Panc1 (cell line): ENCODE data around the gene AP3B2. TPM values are rescaled to one million over a fixed set of nuclear protein-coding genes. Genes with fewer than 3 reads are reported as not detected.
A peak's percentile ranks its signal among the peaks of the same experiment; 100 is the strongest.

ENCODE experiments used
- ATAC-seq: fragments of 200-7000 bp; cut with Tn5 transposase; 2 replicates; pipeline ENCODE4 v1.9.1; 2020; ENCODE audit warnings: mild to moderate bottlenecking, moderate library complexity
- BruUV-seq: library from RNA; stranded (reverse); fragments of 400-500 nt; replicated peaks from 2 replicates; lab custom pipeline; 2021; lab: Mats Ljungman, UMichigan
- CTCF ChIA-PET: fragments of 300-600 bp; sonication (Branson Sonifier 250); formaldehyde crosslinking; loops from one replicate; lab custom pipeline; 2022; ENCODE audit warnings: antibody characterized with exemption; lab: Charles Lee
- POLR2A ChIA-PET: fragments of 300-600 bp; sonication (Branson Sonifier 250); formaldehyde crosslinking; loops from one replicate; lab custom pipeline; 2022; ENCODE audit warnings: antibody characterized with exemption; lab: Charles Lee
- DNase-seq: peaks from one replicate; pipeline ENCODE4 v3.0.0-alpha.2; 2010; ENCODE audit warnings: low read depth, low spot score
- H3K27ac ChIP-seq: 2 replicates; pipeline ENCODE4 v1.5.1; 2011; ENCODE audit warnings: mild to moderate bottlenecking, low read length, inconsistent platforms
- H3K27me3 ChIP-seq: fragments of 200-500 bp; sonication (Bioruptor generic); 2 replicates; pipeline ENCODE4 v1.6.0; 2014; ENCODE audit warnings: low read length, inconsistent platforms; ENCODE audit not compliant: control insufficient read depth, insufficient read depth
- H3K36me3 ChIP-seq: fragments of 200-500 bp; sonication (Bioruptor generic); 2 replicates; pipeline ENCODE4 v1.5.1; 2014; ENCODE audit warnings: inconsistent platforms, mild to moderate bottlenecking, low read length, moderate library complexity; ENCODE audit not compliant: control insufficient read depth, insufficient read depth
- H3K4me1 ChIP-seq: 2 replicates; pipeline ENCODE4 v1.5.1; 2011; ENCODE audit warnings: inconsistent platforms, mild to moderate bottlenecking, low read length, moderate library complexity; ENCODE audit not compliant: control insufficient read depth, insufficient read depth
- H3K4me3 ChIP-seq, 2 experiments: 2 replicates each; pipeline ENCODE4 v1.5.1; 2011 to 2012; ENCODE audit warnings: low read depth in 2 of 2, low read length in 2 of 2, mild to moderate bottlenecking in 2 of 2, inconsistent platforms in 1 of 2, moderate library complexity in 1 of 2
- H3K9me3 ChIP-seq: fragments of 200-500 bp; sonication (Bioruptor generic); 2 replicates; pipeline ENCODE4 v1.5.1; 2014; ENCODE audit warnings: low read depth, mild to moderate bottlenecking, inconsistent platforms, low read length, moderate library complexity; ENCODE audit not compliant: control insufficient read depth, insufficient read depth
- CTCF ChIP-seq: fragments of 450-650 bp; IDR thresholded peaks from 2 replicates; pipeline ENCODE4 v1.5.1; 2017; ENCODE audit warnings: mild to moderate bottlenecking
- POLR2AphosphoS5 ChIP-seq: IDR thresholded peaks from 2 replicates; pipeline ENCODE4 v1.6.1; 2012; ENCODE audit warnings: mild to moderate bottlenecking, low read depth, low read length, moderate library complexity
- REST ChIP-seq, 2 experiments: IDR thresholded peaks; 2 replicates each; pipeline ENCODE4 v1.6.1; 2011 to 2012; ENCODE audit warnings: low read depth in 2 of 2, control low read depth in 1 of 2, low read length in 1 of 2, mild to moderate bottlenecking in 1 of 2, moderate library complexity in 1 of 2; ENCODE audit not compliant: insufficient read depth in 1 of 2
- SIN3A ChIP-seq: IDR thresholded peaks from 2 replicates; pipeline ENCODE4 v1.6.1; 2012; ENCODE audit warnings: low read depth, mild to moderate bottlenecking, low read length, moderate library complexity, borderline replicate concordance; ENCODE audit not compliant: insufficient read depth
- TCF7L2 ChIP-seq: IDR thresholded peaks from 2 replicates; pipeline ENCODE4 v1.6.1; 2011; ENCODE audit warnings: mild to moderate bottlenecking, low read depth, low read length, inconsistent platforms
- in situ Hi-C: cut with HindIII; loops from 2 replicates; pipeline ENCODE4 v1.10.0; 2016; ENCODE audit warnings: low sequenced_read_pairs, low pct_unique_long_range_greater_than_20kb
- intact Hi-C: fragments of 100-400 bp; cut with micrococcal nuclease; formaldehyde crosslinking; loops from one replicate; pipeline ENCODE4 v1.10.0; 2022; ENCODE audit not compliant: unreplicated experiment
- total RNA-seq: library from RNA; stranded (reverse); gene quantifications from one replicate; pipeline ENCODE4 v1.2.1, GENCODE V29; 2021; ENCODE audit not compliant: unreplicated experiment

The AP3B2 gene
- total RNA-seq, 1 experiment from 2014 or later = 0.95 TPM

- ATAC-seq (0 out of 2 replicates have a peak, but pooled peaks have one; percentile 53), DNase-seq (no peak)
- H3K27ac ChIP-seq = no peak overlapping the region
- H3K4me1 ChIP-seq = no peaks in the 10 kb centered on the region
- intact Hi-C loops = no loop called here
- CTCF ChIA-PET = no interaction called here
- no peak overlapping the region for H3K4me3 ChIP-seq
- no peaks in the 10 kb centered on the region for H3K9me3 ChIP-seq
- POLR2A ChIA-PET = no interaction called here
- in situ Hi-C loops = no loop called here
- peaks cover 4% of the 10 kb centered on the region; the same call in 1 of the 2 replicates for H3K27me3 ChIP-seq
- TF ChIP-seq SIN3A = no peak
- H3K36me3 ChIP-seq = no peaks in the 10 kb centered on the region
- BruUV-seq = no TSS peak
Observed at GRCh38 chr15:82697735-82698407, 11.8 kb downstream of the AP3B2 start.

- H3K27ac ChIP-seq = no peak overlapping the region
- no peak for ATAC-seq
- no peak for DNase-seq
- intact Hi-C loops = loop anchor here (5.0 kb wide), 1 partner anchor 1735 kb away; no protein-coding TSS in a partner anchor
- H3K9me3 ChIP-seq = no peaks in the 10 kb centered on the region
- in situ Hi-C loops = no loop called here
- ChIA-PET POLR2A (no interaction called here), CTCF (no interaction called here)
- no peaks in the 10 kb centered on the region for H3K27me3 ChIP-seq
- H3K4me1 ChIP-seq = no peaks in the 10 kb centered on the region
- TF ChIP-seq POLR2AphosphoS5 (no peak), TCF7L2 (no peak), SIN3A (no peak), CTCF (no peak), REST (IDR thresholded peaks at IDR 0.05; ENCODE audit: insufficient read depth in 1 of 2, low read depth in 2 of 2, low read length in 1 of 2) (no peak)
- no peaks in the 10 kb centered on the region for H3K36me3 ChIP-seq
- H3K4me3 ChIP-seq = no peak overlapping the region
- no TSS peak for BruUV-seq
Observed at GRCh38 chr15:82692171-82692570, 17.5 kb downstream of the AP3B2 start.

- DNase-seq (no peak), ATAC-seq (no peak)
- in situ Hi-C loops (no loop called here), intact Hi-C loops (no loop called here)
- Histone ChIP-seq H3K4me3 (no peak overlapping the region), H3K27ac (no peak overlapping the region), H3K9me3 (no peaks in the 10 kb centered on the region), H3K4me1 (no peaks in the 10 kb centered on the region), H3K36me3 (no peaks in the 10 kb centered on the region), H3K27me3 (no peaks in the 10 kb centered on the region; the same call in 1 of the 2 replicates)
- BruUV-seq = no TSS peak
- ChIA-PET CTCF (no interaction called here), POLR2A (no interaction called here)
- no peak for TF ChIP-seq SIN3A
- TF ChIP-seq REST (IDR thresholded peaks at IDR 0.05; ENCODE audit: insufficient read depth in 1 of 2, low read depth in 2 of 2, low read length in 1 of 2) = no peak
- no peak for TF ChIP-seq TCF7L2
- TF ChIP-seq POLR2AphosphoS5 = no peak
- no peak for TF ChIP-seq CTCF
Observed at GRCh38 chr15:82689147-82689546, 20.5 kb downstream of the AP3B2 start.
